PC-9 (cell line): ENCODE results near the gene OBSCN.

Source experiments
- EZH2 ChIP-seq: fragments of 200-600 bp; sonication (generic); IDR thresholded peaks from 2 replicates; pipeline ENCODE4 v1.8.0; 2017; ENCODE audit warnings: antibody characterized with exemption, low read depth
- TF ChIP-seq, protein P1 (sequence below): fragments of 200-600 bp; sonication (generic); conservative IDR thresholded peaks from 2 replicates; pipeline ENCODE4 v1.6.1; 2017; ENCODE audit warnings: mixed run types, antibody characterized with exemption, mild to moderate bottlenecking, moderate library complexity

DNA sequence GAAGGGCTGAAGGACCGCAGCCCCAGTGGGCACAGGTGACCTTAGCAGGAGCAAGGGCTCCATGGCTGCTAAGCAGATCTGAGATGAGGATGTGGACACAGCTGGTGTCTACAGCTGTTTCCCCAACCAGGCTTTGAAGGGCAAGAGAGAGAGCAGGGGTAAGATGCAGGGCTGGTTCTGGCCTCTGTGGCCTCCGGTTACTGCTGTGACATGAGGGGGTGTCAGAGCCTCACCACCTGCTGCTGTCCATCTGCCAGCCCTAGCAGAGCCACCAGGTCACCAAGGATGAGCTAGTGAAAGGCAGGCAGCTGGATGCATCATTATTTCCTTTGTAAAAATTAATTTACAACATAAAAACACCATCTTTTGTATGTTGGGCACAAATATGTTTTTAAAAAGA, 33.4 kb downstream of the OBSCN start:
- TF ChIP-seq, protein P1, sequence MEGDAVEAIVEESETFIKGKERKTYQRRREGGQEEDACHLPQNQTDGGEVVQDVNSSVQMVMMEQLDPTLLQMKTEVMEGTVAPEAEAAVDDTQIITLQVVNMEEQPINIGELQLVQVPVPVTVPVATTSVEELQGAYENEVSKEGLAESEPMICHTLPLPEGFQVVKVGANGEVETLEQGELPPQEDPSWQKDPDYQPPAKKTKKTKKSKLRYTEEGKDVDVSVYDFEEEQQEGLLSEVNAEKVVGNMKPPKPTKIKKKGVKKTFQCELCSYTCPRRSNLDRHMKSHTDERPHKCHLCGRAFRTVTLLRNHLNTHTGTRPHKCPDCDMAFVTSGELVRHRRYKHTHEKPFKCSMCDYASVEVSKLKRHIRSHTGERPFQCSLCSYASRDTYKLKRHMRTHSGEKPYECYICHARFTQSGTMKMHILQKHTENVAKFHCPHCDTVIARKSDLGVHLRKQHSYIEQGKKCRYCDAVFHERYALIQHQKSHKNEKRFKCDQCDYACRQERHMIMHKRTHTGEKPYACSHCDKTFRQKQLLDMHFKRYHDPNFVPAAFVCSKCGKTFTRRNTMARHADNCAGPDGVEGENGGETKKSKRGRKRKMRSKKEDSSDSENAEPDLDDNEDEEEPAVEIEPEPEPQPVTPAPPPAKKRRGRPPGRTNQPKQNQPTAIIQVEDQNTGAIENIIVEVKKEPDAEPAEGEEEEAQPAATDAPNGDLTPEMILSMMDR = no peak
- no peak for TF ChIP-seq EZH2
